Liver (tissue), 9 donors: ENCODE results near the gene MAPK8IP2. TPM values are rescaled to one million over a fixed set of nuclear protein-coding genes. Genes with fewer than 3 reads are reported as not detected.

Experiments used
- DNase-seq: peaks from one replicate; pipeline ENCODE4 v3.0.0-alpha.2; 2017; ENCODE audit warnings: low spot score
- H3K27ac ChIP-seq, 2 donors: one replicate each; pipeline ENCODE4 v1.7.0; 2013; ENCODE audit warnings: inconsistent platforms in 2 of 2, low read length in 2 of 2, control low read depth in 1 of 2, low read depth in 1 of 2, mild to moderate bottlenecking in 1 of 2
- H3K27me3 ChIP-seq, 4 donors: one replicate each; pipeline versions ENCODE4 v1.6.1 to v1.7.0; 2013; ENCODE audit warnings: low read length in 3 of 4, inconsistent platforms in 1 of 4, mild to moderate bottlenecking in 1 of 4, moderate library complexity in 1 of 4; ENCODE audit not compliant: control insufficient read depth in 4 of 4, insufficient read depth in 4 of 4
- H3K36me3 ChIP-seq, 4 donors: one replicate each; pipeline versions ENCODE4 v1.6.1 to v1.7.0; 2013; ENCODE audit warnings: low read length in 3 of 4, mild to moderate bottlenecking in 3 of 4, low read depth in 1 of 4, moderate library complexity in 1 of 4; ENCODE audit not compliant: control insufficient read depth in 4 of 4, insufficient read depth in 3 of 4
- H3K4me1 ChIP-seq, 4 donors: one replicate each; pipeline versions ENCODE4 v1.6.1 to v1.7.0; 2013; ENCODE audit warnings: low read length in 3 of 4, mild to moderate bottlenecking in 3 of 4, moderate library complexity in 1 of 4; ENCODE audit not compliant: control insufficient read depth in 4 of 4, insufficient read depth in 4 of 4
- H3K4me3 ChIP-seq, 3 donors: one replicate each; pipeline versions ENCODE4 v1.6.1 to v1.7.0; 2013; ENCODE audit warnings: low read length in 3 of 3, control low read depth in 1 of 3, low read depth in 1 of 3, mild to moderate bottlenecking in 1 of 3
- H3K9ac ChIP-seq, 2 donors: one replicate each; pipeline ENCODE4 v1.7.0; 2013; ENCODE audit warnings: low read length in 2 of 2, mild to moderate bottlenecking in 2 of 2, moderate library complexity in 2 of 2, control low read depth in 1 of 2, low read depth in 1 of 2
- H3K9me3 ChIP-seq, 4 donors: one replicate each; pipeline versions ENCODE4 v1.6.1 to v1.7.0; 2013; ENCODE audit warnings: low read length in 3 of 4; ENCODE audit not compliant: control insufficient read depth in 4 of 4
- ATF3 ChIP-seq: IDR thresholded peaks from 2 replicates; pipeline ENCODE4 v1.6.1; 2016; ENCODE audit warnings: antibody characterized with exemption
- CTCF ChIP-seq: fragments of 150-350 bp; IDR thresholded peaks from 2 replicates; pipeline ENCODE4 v1.5.1; 2017; ENCODE audit warnings: improper control_type of control experiment, low read depth, low read length; ENCODE audit not compliant: missing input control
- EGR1 ChIP-seq, 2 donors: IDR thresholded peaks; 2 replicates each; pipeline ENCODE4 v1.6.1; 2016 to 2018; ENCODE audit warnings: antibody characterized with exemption in 2 of 2, low read depth in 2 of 2
- FOXA1 ChIP-seq: IDR thresholded peaks from 2 replicates; pipeline ENCODE4 v1.6.1; 2016; ENCODE audit warnings: antibody characterized with exemption
- FOXA2 ChIP-seq: IDR thresholded peaks from 2 replicates; pipeline ENCODE4 v1.6.1; 2016; ENCODE audit warnings: antibody characterized with exemption
- GABPA ChIP-seq, 2 donors: IDR thresholded peaks in 1 of 2; conservative IDR thresholded peaks in 1 of 2; 2 replicates each; pipeline ENCODE4 v1.6.1; 2016; ENCODE audit warnings: antibody characterized with exemption in 2 of 2, mild to moderate bottlenecking in 1 of 2, moderate library complexity in 1 of 2
- HNF4A ChIP-seq, 2 donors: conservative IDR thresholded peaks; 2 replicates each; pipeline ENCODE4 v1.6.1; 2016; ENCODE audit warnings: antibody characterized with exemption in 2 of 2, mild to moderate bottlenecking in 2 of 2
- HNF4G ChIP-seq: IDR thresholded peaks from 2 replicates; pipeline ENCODE4 v1.6.1; 2016; ENCODE audit warnings: antibody characterized with exemption
- JUND ChIP-seq, 2 donors: IDR thresholded peaks; 2 replicates each; pipeline ENCODE4 v1.6.1; 2016; ENCODE audit warnings: antibody characterized with exemption in 2 of 2
- MAX ChIP-seq: IDR thresholded peaks from 2 replicates; pipeline ENCODE4 v1.6.1; 2016; ENCODE audit warnings: antibody characterized with exemption
- NR2F2 ChIP-seq: IDR thresholded peaks from 2 replicates; pipeline ENCODE4 v1.6.1; 2016; ENCODE audit warnings: antibody characterized with exemption
- RAD21 ChIP-seq, 2 donors: IDR thresholded peaks; 2 replicates each; pipeline ENCODE4 v1.6.1; 2016; ENCODE audit warnings: antibody characterized with exemption in 2 of 2, mild to moderate bottlenecking in 2 of 2
- RXRA ChIP-seq, 2 donors: IDR thresholded peaks; 2 replicates each; pipeline ENCODE4 v1.6.1; 2017 to 2018; ENCODE audit warnings: antibody characterized with exemption in 2 of 2, mild to moderate bottlenecking in 1 of 2
- SP1 ChIP-seq: IDR thresholded peaks from 2 replicates; pipeline ENCODE4 v1.6.1; 2018; ENCODE audit warnings: antibody characterized with exemption, mild to moderate bottlenecking
- TAF1 ChIP-seq: conservative IDR thresholded peaks from 2 replicates; pipeline ENCODE4 v1.6.1; 2016; ENCODE audit warnings: antibody characterized with exemption, mild to moderate bottlenecking
- YY1 ChIP-seq: IDR thresholded peaks from 2 replicates; pipeline ENCODE4 v1.6.1; 2016; ENCODE audit warnings: antibody characterized with exemption, mild to moderate bottlenecking
- WGBS: extraction: QIAGEN DNeasy Blood & Tissue Kit; methylation state at CpG from one replicate; pipeline ENCODE4 v1.1.7; 2013; 5-methylcytosine and 5-hydroxymethylcytosine counted together
- polyA plus RNA-seq, 2 donors: library from polyadenylated mRNA; stranded (reverse) in 1 of 2; unstranded in 1 of 2; fragments of 200-250 nt in 1 of 2; fragments of >200 nt in 1 of 2; fragmentation: Nextera tagmentation in 1 of 2; extraction: Ambion mirVana in 1 of 2; gene quantifications; one replicate each; pipeline versions ENCODE4 v1.2.1 to v1.2.3, GENCODE V29; 2013 to 2015
- total RNA-seq, 2 donors: library from RNA; depleted of rRNA; stranded (reverse); fragments of >200 nt; gene quantifications; one replicate each; pipeline ENCODE4 v1.2.3, GENCODE V29; 2014
- donor health status: healthy.
- donor health status: healthy.
- donor health status: healthy.
- donor health status: healthy.
- donor health status: healthy.

The MAPK8IP2 gene
- total and polyA plus RNA-seq, 4 donors, result 0.04 to 0.37 (median 0.13) TPM

GRCh38 chr22:50610041-50610451 lies 9.5 kb downstream of the MAPK8IP2 start:
- TF ChIP-seq FOXA1, result no peak
- no peak for TF ChIP-seq YY1
- no peak for TF ChIP-seq EGR1 (IDR thresholded peaks at IDR 0.05; ENCODE audit: low read depth in 2 of 2)
- no peak for TF ChIP-seq HNF4G
- TF ChIP-seq TAF1, result no peak
- no peak for TF ChIP-seq HNF4A (conservative IDR thresholded peaks at IDR 0.05)
- no peak for TF ChIP-seq NR2F2
- no peak for TF ChIP-seq SP1
- no peak for TF ChIP-seq GABPA (IDR thresholded peaks at IDR 0.05 in 1 of 2, conservative IDR thresholded peaks at IDR 0.05 in 1 of 2)
- no peak for TF ChIP-seq JUND (IDR thresholded peaks at IDR 0.05)
- no peak for TF ChIP-seq RXRA (IDR thresholded peaks at IDR 0.05)
- no peak for TF ChIP-seq RAD21 (IDR thresholded peaks at IDR 0.05)
- no peak for TF ChIP-seq MAX
- TF ChIP-seq ATF3, result no peak
- no peak overlapping the region for H3K4me3 ChIP-seq
- H3K27me3 ChIP-seq, result peaks cover 0 to 2% (median 0%) of the 10 kb centered on the region in 4 donors
- no peak for DNase-seq
- H3K9ac ChIP-seq, result no peak overlapping the region
- no peaks in the 10 kb centered on the region for H3K9me3 ChIP-seq
- H3K4me1 ChIP-seq, result peaks cover 5 to 11% (median 7%) of the 10 kb centered on the region in 4 donors
- 88% methylated on average over 11 of the region's 11 CpGs for WGBS
- H3K36me3 ChIP-seq, result no peaks in the 10 kb centered on the region
- H3K27ac ChIP-seq, result no peak overlapping the region

- whole genome bisulfite sequencing, result 87% methylated on average over 17 of the region's 17 CpGs
- TF ChIP-seq JUND (IDR thresholded peaks at IDR 0.05) (no peak), RAD21 (IDR thresholded peaks at IDR 0.05) (no peak), FOXA2 (no peak), FOXA1 (no peak), EGR1 (IDR thresholded peaks at IDR 0.05; ENCODE audit: low read depth in 2 of 2) (no peak), ATF3 (no peak), TAF1 (no peak), RXRA (IDR thresholded peaks at IDR 0.05) (no peak), HNF4G (no peak), SP1 (no peak), NR2F2 (no peak), CTCF (no peak), YY1 (no peak)
- Histone ChIP-seq H3K4me3 (no peak overlapping the region), H3K27ac (no peak overlapping the region), H3K4me1 (peaks cover 5 to 11% (median 7%) of the 10 kb centered on the region in 4 donors), H3K36me3 (no peaks in the 10 kb centered on the region), H3K9ac (no peak overlapping the region), H3K27me3 (peaks cover 0 to 2% (median 0%) of the 10 kb centered on the region in 4 donors), H3K9me3 (no peaks in the 10 kb centered on the region)
- no peak for DNase-seq
These were observed 10.0 kb downstream of the MAPK8IP2 start for GRCh38 chr22:50610581-50610980.
